ENCODE measurements around the gene CYB5R3.
A peak's percentile ranks its signal among the peaks of the same experiment; 100 is the strongest.

The CYB5R3 gene

DNA sequence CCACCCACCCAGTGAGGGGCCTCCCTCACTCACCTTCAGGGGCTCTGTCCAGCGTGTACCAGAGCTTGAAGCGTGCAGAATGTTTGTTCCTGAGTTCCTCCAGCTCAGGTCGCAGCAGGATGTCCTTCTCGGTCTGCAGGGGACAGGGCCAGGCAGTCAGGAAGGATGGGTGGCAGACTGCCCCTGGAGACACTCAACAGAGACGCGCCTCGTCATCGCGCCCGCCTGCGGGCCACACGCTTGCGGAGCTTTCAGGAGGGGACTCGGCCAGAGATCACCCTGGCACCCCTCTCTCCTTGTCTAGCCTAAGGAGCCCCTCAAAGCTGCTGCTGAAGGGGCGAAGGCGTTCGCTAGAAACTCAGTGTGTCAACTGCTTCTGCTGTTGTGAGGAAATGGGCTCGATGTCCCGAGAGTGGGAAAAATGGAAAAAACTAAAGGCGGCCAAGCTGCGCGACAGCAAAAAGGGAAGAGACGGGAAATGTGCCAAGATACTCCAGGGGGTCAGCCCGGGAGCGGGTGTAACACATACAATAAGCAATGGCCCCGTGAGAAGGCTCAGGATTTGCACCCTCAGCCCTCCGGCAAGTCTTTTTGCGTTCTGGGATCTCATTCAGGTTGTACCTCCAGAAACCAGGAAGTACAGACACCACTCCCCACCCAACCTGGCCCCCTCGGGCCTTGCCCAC, 25.3 kb downstream of the CYB5R3 start:
- DNase-seq (ENCODE audit: low spot score), result no peak
- no peak for TF ChIP-seq CTCF (IDR thresholded peaks at IDR 0.05; ENCODE audit: borderline replicate concordance, control extremely low read depth, extremely low read depth, insufficient read depth, missing control alignments)
- in situ Hi-C loops (cut with MboI; ENCODE audit: low sequenced_read_pairs, unreplicated experiment), result no loop called here

GRCh38 chr22:42623301-42623751, 25.9 kb downstream of the CYB5R3 start:
- no peak for TF ChIP-seq CTCF (IDR thresholded peaks at IDR 0.05; ENCODE audit: borderline replicate concordance, control extremely low read depth, extremely low read depth, insufficient read depth, missing control alignments)

GRCh38 chr22:42622061-42622710, 27.0 kb downstream of the CYB5R3 start:
- DNase-seq (ENCODE audit: low spot score), result no peak
- TF ChIP-seq CTCF (IDR thresholded peaks at IDR 0.05; ENCODE audit: borderline replicate concordance, control extremely low read depth, extremely low read depth, insufficient read depth, missing control alignments), result no peak
- in situ Hi-C loops (cut with MboI; ENCODE audit: low sequenced_read_pairs, unreplicated experiment), result no loop called here

More at GRCh38 chr22:42623301-42623751, 25.9 kb downstream of the CYB5R3 start:
- in situ Hi-C loops (cut with MboI; ENCODE audit: low sequenced_read_pairs, unreplicated experiment), result no loop called here
- DNase-seq (ENCODE audit: low spot score), result peak; percentile 67

DNA sequence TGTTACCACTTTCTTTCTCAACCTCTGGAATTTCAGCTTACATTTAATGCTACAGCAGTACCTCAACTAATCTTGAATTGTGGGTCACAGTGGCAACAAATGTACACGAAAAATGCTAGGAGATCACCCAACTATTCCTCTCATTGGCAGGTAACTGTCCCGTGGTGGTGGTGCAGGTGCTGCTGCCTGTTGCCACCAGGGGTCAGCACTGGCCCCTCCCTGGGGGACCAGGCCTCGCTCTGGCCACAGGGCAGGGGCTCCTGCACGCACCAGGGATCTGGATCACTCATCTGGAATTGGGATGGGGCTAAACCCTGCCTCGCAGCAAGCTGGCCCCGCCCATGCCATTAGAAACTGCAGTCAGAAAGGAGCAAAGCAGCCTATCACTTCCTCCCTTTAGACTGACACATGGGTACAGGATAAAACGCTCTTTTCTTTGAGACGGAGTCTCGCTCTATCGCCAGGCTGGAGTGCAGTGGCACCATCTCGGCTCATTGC, 27.6 kb downstream of the CYB5R3 start:
- peak; percentile 90 for DNase-seq (ENCODE audit: low spot score)
- in situ Hi-C loops (cut with MboI; ENCODE audit: low sequenced_read_pairs, unreplicated experiment), result no loop called here

GRCh38 chr22:42620084-42620483, 29.1 kb downstream of the CYB5R3 start:
- TF ChIP-seq CTCF (IDR thresholded peaks at IDR 0.05; ENCODE audit: borderline replicate concordance, control extremely low read depth, extremely low read depth, insufficient read depth, missing control alignments), result no peak
- DNase-seq (ENCODE audit: low spot score), result no peak
- in situ Hi-C loops (cut with MboI; ENCODE audit: low sequenced_read_pairs, unreplicated experiment), result no loop called here

More for the DNA sequence above, 27.6 kb downstream of the CYB5R3 start:
- peak; percentile 95 for TF ChIP-seq CTCF (IDR thresholded peaks at IDR 0.05; ENCODE audit: borderline replicate concordance, control extremely low read depth, extremely low read depth, insufficient read depth, missing control alignments)

DNA sequence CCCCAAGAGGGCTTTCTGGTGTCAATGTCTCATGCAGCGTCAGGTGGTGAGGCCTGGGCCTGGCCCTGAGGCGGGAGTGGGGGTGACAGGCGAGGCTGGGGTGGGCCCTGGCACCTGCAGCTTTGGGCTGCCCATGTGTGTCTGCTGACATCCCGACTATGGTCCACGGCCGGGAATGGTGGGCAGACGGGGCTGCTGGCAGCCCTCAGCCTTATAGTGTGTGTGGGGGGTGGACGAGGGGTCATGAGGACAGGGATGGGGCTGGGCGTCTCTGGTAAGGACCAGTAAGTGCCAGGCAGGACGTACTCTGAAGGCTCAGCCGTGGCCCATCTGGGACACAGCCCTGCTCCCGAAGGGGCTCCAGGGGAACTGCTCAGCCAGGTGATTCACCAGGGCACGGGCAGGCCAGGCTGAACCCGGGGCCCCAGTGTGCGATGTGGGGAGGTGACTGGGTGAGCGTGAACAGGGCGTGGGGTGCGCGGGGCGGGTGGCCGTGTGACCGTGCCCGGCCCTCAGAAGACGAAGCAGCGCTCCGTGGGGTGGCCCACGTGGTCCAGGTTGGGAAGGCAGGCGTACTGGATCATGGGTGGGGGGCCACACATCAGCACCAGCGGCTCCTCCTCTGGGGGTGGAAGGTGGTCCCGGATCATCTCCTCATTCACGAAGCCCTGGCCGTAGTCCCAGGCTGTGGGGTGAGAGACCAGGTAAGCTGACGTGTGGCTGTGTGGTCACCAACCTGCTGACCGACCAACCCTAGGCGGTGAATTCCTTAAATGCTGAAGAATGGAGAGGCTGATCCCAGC, 29.7 kb downstream of the CYB5R3 start:
- TF ChIP-seq CTCF (IDR thresholded peaks at IDR 0.05; ENCODE audit: borderline replicate concordance, control extremely low read depth, extremely low read depth, insufficient read depth, missing control alignments), result no peak
- in situ Hi-C loops (cut with MboI; ENCODE audit: low sequenced_read_pairs, unreplicated experiment), result no loop called here
- DNase-seq (ENCODE audit: low spot score), result no peak

Measured in GM13976 (cell line).